ENCODE results near the gene CADM4. TPM values are rescaled to one million over a fixed set of nuclear protein-coding genes. Genes with fewer than 3 reads are reported as not detected.
"Not testable (repeated sequence)": the region's sequence is repeated elsewhere in the genome, so short reads cannot be mapped to it uniquely, and the experiment has no call there.

CADM4 gene
- total RNA-seq, 1 donor from 2014 or later, result 0.39 TPM

DNA sequence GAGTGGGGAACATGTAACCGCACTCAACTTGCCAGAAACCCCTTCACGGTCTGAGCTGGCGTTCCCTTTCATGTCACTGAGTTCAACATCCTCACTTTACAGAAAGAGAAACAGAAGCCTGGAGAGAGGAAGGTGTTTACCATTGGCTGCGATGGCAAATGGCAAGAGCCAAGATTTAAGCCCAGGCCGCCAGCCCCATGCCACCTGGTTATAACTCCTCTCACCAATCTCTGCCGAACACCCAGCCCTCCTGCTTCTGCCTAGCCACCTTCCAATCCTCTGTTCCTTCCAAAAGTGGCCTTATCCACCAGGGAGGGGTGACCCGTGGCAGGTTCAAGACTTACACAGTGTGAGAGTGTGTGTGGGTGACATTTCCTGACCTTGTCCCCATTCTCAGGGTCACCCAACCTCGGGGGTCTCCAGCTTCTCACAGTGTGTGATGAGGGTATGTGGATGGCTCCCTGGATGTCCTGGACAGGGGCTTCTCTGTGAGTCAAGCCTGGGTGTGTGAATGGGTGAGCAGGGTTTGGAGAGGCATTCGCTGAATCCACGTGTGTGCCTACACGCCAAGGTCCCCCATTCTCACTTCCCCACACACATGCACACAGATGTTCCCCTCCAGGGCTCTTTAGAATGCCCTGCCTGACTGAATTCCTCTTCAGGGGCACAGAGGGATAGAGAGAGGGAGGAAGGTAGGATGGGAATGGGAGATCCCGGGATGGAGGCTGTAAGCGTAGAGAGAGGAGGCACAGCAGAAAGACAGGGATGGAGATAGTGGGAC lies 1.2 kb downstream of the CADM4 start:
- no peaks in the 10 kb centered on the region for H3K9me3 Mint-ChIP-seq
- no peaks in the 10 kb centered on the region for H3K36me3 Mint-ChIP-seq (ENCODE audit: low read depth)
- no peak for DNase-seq (ENCODE audit: low spot score)
- intact Hi-C loops (cut with micrococcal nuclease), result no loop called here
- peaks cover 8% of the 10 kb centered on the region for H3K4me1 Mint-ChIP-seq (ENCODE audit: low read depth)
- H3K27me3 Mint-ChIP-seq (ENCODE audit: low read depth), result peaks cover 45% of the 10 kb centered on the region
- H3K27ac Mint-ChIP-seq, result no peak overlapping the region
- H3K4me3 Mint-ChIP-seq (ENCODE audit: low read depth), result peak overlapping the region; percentile 79

DNA sequence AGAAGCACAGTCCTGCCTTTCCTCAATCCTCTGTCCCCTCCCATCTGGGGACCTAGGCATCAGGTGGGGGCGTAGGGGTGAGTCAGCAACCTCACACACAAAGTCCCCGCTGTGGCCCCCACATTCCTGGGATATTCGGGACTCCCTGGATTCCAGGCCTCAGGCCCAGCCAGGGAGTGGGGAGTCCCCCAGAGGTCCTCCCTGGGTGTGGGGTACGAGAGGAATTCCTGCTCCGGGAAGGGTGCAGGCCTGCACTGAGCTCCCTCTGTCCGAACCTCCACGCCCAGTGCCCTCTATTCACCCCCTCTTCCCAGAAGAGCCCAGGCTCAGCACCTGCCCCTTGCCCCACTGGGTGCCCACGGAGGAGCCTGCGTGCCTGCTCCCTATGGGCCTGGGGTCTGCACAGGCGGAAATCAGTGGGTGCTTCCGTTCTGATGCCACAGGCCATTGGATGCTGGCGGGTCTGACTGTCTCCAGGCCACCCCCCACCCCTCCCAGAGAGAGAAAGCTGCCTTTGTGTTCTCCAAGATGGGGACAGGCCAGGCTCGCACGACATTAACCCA lies 3.4 kb downstream of the CADM4 start:
- Mint-ChIP-seq H3K4me3 (ENCODE audit: low read depth) (no peak overlapping the region), H3K9me3 (no peaks in the 10 kb centered on the region), H3K36me3 (ENCODE audit: low read depth) (no peaks in the 10 kb centered on the region), H3K27ac (no peak overlapping the region), H3K4me1 (ENCODE audit: low read depth) (peaks cover 8% of the 10 kb centered on the region), H3K27me3 (ENCODE audit: low read depth) (peaks cover 43% of the 10 kb centered on the region)
- intact Hi-C loops (cut with micrococcal nuclease), result no loop called here
- DNase-seq (ENCODE audit: low spot score), result no peak

DNA sequence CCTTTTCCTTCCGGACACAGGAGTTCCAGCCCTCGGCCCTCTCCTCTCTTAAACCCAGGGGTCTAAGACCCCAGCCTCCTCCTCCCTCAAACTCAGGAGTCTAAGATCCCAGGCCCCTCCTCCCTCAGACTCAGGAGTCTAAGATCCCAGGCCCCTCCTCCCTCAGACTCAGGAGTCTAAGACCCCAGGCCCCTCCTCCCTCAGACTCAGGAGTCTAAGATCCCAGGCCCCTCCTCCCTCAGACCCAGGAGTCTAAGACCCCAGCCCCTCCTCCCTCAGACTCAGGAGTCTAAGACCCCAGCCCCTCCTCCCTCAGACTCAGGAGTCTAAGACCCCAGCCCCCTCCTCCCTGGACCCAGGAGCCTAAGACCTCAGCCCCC lies 4.1 kb downstream of the CADM4 start:
- H3K9me3 Mint-ChIP-seq; intact Hi-C loops (cut with micrococcal nuclease); DNase-seq (ENCODE audit: low spot score); H3K4me3 Mint-ChIP-seq (ENCODE audit: low read depth); H3K27ac Mint-ChIP-seq; H3K4me1 Mint-ChIP-seq (ENCODE audit: low read depth); H3K36me3 Mint-ChIP-seq (ENCODE audit: low read depth): not testable (repeated sequence)
- peaks cover 39% of the 10 kb centered on the region for H3K27me3 Mint-ChIP-seq (ENCODE audit: low read depth)

DNA sequence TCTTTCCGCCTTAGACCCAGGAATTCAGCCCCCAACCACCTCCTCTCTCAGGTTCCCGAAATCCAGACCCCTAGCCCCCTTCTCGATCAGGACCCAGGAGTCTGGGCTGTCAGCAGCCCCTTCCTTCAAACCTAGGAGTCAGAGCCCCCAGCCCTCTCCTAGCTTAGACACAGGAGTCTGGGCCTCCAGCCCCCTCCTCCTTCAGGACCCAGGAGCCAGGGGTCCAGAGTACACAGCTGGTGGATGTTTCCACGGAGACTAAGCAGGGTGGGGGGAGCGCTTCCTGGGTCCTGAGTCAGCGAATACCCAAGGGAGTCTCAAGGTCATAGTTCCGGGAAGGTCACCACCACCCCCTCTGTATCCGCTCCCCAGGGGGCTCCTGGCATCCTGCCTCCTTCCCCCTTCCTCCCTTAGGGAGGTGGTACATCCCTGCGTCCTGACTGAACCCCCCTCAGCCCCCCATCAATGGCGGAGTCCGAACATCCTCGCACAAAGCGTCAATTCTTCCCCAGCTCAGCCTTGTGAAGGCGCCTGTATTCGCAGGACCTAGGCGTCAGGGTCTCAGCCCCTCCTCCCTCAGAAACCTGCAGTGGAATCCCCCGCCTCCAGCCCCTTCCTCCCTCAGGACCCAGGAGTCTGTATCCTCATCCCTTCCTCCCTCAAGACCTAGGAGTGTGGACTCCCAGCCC lies 4.6 kb downstream of the CADM4 start:
- peaks cover 6% of the 10 kb centered on the region for H3K4me1 Mint-ChIP-seq (ENCODE audit: low read depth)
- intact Hi-C loops (cut with micrococcal nuclease), result no loop called here

DNA sequence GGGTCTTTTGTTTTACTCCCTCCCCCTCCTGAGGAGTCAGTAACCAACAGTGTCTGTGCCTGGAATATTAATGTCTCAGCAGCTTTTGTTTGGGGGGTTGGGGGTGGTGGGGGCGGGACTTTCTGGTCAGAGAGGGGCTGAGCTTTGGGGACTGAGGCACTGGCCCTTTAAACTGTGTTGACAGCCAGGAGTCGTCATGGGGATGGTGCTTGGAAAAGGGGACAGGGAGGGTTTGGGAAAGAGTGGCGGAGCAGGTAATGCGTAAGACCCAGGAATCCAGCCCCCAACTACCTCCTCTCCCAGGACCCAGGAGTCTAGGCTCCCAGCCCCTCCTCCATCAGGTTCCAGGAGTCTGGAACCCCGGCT lies 5.2 kb downstream of the CADM4 start:
- no peak overlapping the region for H3K27ac Mint-ChIP-seq
- peaks cover 34% of the 10 kb centered on the region for H3K27me3 Mint-ChIP-seq (ENCODE audit: low read depth)
- DNase-seq (ENCODE audit: low spot score), result no peak
- no peaks in the 10 kb centered on the region for H3K9me3 Mint-ChIP-seq
- intact Hi-C loops (cut with micrococcal nuclease), result no loop called here
- no peaks in the 10 kb centered on the region for H3K36me3 Mint-ChIP-seq (ENCODE audit: low read depth)
- peaks cover 4% of the 10 kb centered on the region for H3K4me1 Mint-ChIP-seq (ENCODE audit: low read depth)
- H3K4me3 Mint-ChIP-seq (ENCODE audit: low read depth), result no peak overlapping the region

More for the DNA sequence above, 4.6 kb downstream of the CADM4 start:
- Mint-ChIP-seq H3K36me3 (ENCODE audit: low read depth) (no peaks in the 10 kb centered on the region), H3K27me3 (ENCODE audit: low read depth) (peaks cover 35% of the 10 kb centered on the region), H3K9me3 (no peaks in the 10 kb centered on the region), H3K4me3 (ENCODE audit: low read depth) (no peak overlapping the region), H3K27ac (no peak overlapping the region)
- DNase-seq (ENCODE audit: low spot score), result no peak

DNA sequence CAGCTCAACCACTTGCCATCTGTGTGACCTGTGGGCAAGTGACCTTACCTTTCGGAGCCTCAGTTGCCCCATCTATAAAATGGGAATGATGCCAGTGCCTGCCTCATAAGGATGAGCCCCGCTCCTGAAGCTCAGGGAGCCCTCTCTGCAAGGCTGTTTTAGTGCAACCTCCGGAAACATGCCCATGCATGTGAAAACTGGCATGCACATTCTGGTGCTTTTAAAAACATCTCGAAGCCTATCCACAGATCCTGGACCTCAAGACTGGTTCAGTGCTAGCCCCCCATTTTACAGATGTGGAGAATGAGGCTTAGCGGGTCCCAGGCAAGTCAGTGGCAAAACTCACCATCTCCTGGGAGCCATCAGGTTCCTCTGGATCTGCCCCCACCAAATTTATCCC lies 5.6 kb downstream of the CADM4 start:
- H3K27ac Mint-ChIP-seq, result no peak overlapping the region
- no peaks in the 10 kb centered on the region for H3K36me3 Mint-ChIP-seq (ENCODE audit: low read depth)
- H3K9me3 Mint-ChIP-seq, result no peaks in the 10 kb centered on the region
- H3K27me3 Mint-ChIP-seq (ENCODE audit: low read depth), result peaks cover 32% of the 10 kb centered on the region
- H3K4me3 Mint-ChIP-seq (ENCODE audit: low read depth), result no peak overlapping the region
- peaks cover 3% of the 10 kb centered on the region for H3K4me1 Mint-ChIP-seq (ENCODE audit: low read depth)
- no peak for DNase-seq (ENCODE audit: low spot score)
- intact Hi-C loops (cut with micrococcal nuclease), result no loop called here

DNA sequence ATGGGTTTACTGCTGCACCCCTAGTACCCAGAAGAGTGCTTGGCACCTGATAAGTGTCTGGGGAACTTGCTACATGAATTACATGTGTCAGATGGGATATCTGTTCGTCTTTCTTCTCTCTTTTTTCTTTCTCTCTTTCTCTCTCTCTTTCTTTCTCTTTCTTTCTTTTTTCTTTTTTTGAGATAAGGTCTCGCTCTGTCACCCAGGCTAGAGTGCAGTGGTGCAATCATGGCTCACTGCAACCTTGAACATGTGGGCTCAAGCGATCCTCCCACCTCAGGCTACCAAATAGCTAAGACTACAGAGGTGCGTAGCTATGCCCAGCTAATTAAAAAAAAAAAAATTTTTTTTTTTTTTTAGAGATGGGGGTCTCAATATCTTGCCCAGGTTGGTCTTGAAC lies 6.1 kb downstream of the CADM4 start:
- Mint-ChIP-seq H3K9me3 (no peaks in the 10 kb centered on the region), H3K4me1 (ENCODE audit: low read depth) (no peaks in the 10 kb centered on the region), H3K27me3 (ENCODE audit: low read depth) (peaks cover 27% of the 10 kb centered on the region), H3K36me3 (ENCODE audit: low read depth) (no peaks in the 10 kb centered on the region), H3K27ac (no peak overlapping the region), H3K4me3 (ENCODE audit: low read depth) (no peak overlapping the region)
- no peak for DNase-seq (ENCODE audit: low spot score)
- intact Hi-C loops (cut with micrococcal nuclease), result no loop called here

DNA sequence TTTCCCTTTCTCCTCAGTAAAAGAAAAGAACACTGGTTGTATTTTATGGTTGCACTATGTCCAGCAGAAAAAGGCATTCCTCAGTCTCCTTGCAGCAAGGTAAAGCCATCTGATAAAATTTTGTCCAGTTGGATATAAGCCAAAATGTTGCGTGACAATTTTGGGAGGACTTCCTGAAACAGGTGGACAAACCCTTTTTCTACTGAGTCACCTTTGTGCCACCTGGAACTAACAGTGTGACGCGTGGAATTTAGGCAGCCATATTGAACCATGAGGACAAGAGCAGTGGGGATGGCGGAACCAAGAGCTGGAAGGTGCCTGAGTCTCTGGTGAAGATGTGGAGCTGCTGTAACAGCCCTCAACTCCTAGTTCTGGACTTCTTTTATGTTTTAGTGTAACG lies 8.2 kb downstream of the CADM4 start:
- Mint-ChIP-seq H3K27me3 (ENCODE audit: low read depth) (peaks cover 17% of the 10 kb centered on the region), H3K36me3 (ENCODE audit: low read depth) (no peaks in the 10 kb centered on the region), H3K9me3 (no peaks in the 10 kb centered on the region), H3K4me3 (ENCODE audit: low read depth) (no peak overlapping the region), H3K27ac (no peak overlapping the region), H3K4me1 (ENCODE audit: low read depth) (peaks cover 1% of the 10 kb centered on the region)
- DNase-seq (ENCODE audit: low spot score), result no peak
- intact Hi-C loops (cut with micrococcal nuclease), result no loop called here

DNA sequence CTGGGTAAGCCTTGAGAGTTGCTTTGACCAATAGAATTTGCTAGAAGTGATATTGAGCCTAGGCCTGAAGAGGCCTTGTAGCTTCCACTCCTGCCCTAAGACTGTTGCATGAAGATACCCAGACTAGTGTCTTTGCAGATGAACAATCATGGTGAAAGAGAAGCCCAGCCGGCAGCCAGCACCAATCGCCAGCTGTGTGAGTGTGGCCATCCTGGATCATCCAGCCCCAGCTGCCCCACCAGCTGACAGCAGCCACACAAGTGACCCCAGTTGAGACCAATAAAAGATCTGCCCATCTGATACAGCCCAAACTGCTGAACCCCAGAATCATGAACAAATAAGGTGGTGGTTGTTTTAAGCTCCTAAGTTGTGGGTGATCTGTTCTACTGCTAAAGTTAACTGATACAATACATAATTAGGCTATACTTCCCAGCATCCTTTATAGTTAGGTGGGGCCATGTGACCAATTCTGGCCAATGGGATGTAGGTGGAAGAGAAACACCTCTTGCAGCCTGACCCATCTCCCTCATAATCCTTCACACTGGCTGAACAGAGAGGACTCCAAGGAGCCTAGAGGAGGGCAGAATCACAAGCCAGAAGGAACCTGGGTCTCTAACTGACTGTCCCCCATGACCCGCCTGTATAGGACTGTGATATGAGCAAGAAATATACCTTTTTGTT lies 10.9 kb downstream of the CADM4 start:
- Mint-ChIP-seq H3K36me3 (ENCODE audit: low read depth) (no peaks in the 10 kb centered on the region), H3K27ac (no peak overlapping the region), H3K27me3 (ENCODE audit: low read depth) (peaks cover 14% of the 10 kb centered on the region), H3K9me3 (no peaks in the 10 kb centered on the region), H3K4me1 (ENCODE audit: low read depth) (peaks cover 10% of the 10 kb centered on the region), H3K4me3 (ENCODE audit: low read depth) (no peak overlapping the region)
- intact Hi-C loops (cut with micrococcal nuclease), result no loop called here
- no peak for DNase-seq (ENCODE audit: low spot score)

DNA sequence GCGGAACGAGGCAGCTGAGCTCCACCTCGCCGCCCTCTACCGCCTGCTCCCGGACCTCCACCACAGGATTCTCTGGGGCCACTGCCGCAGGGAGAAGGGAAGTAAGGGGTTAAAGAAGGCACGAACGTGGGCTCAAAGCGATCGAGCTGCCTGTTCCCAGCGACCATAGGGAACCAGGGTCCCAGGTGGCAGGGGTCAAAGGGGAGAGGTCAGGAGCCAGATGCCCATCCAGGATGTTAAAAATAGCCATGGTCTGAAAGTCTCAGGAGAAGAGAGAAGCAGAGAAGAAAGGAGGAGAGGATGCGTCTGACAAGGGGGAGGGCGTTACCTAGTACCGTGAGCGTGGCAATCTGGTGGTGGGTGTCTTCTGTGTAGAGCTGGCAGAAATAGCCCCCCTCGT lies 12.8 kb downstream of the CADM4 start:
- Mint-ChIP-seq H3K9me3 (no peaks in the 10 kb centered on the region), H3K4me3 (ENCODE audit: low read depth) (no peak overlapping the region), H3K4me1 (ENCODE audit: low read depth) (peaks cover 10% of the 10 kb centered on the region), H3K27me3 (ENCODE audit: low read depth) (peaks cover 5% of the 10 kb centered on the region), H3K27ac (no peak overlapping the region), H3K36me3 (ENCODE audit: low read depth) (no peaks in the 10 kb centered on the region)
- no peak for DNase-seq (ENCODE audit: low spot score)
- intact Hi-C loops (cut with micrococcal nuclease), result no loop called here

DNA sequence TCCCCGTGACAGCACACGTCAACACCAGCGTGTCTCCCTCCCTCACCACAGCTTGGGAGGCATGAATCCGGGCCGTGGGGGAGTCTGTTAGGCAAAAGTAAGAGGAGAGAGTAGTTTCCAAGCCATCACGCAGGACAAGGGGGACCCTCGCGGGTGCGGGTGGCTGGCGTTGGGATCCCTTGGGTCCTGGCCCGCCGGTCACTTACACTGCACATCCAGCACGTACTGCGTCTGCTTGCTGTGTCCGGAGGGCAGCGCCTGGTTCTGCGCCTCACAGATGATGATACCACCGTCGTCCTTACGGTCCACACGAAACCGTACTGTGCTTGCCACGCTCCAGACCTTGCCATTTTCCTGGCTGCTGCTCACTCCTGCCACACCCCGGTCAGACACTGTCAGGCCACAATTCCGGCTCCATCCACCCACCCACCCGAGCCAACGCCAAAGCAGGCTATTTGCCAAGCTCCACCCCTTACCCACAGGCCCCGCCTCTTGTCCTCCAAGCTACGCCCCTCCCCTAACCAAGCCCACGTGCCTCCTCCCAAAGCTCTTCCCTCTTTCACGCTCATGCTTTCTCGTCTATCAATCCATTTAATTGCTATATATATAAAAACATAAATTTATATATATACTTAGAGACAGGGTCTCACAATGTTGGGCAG lies 13.6 kb downstream of the CADM4 start:
- peaks cover 11% of the 10 kb centered on the region for H3K4me1 Mint-ChIP-seq (ENCODE audit: low read depth)
- peaks cover 5% of the 10 kb centered on the region for H3K27me3 Mint-ChIP-seq (ENCODE audit: low read depth)
- H3K27ac Mint-ChIP-seq, result no peak overlapping the region
- DNase-seq (ENCODE audit: low spot score), result no peak
- no peaks in the 10 kb centered on the region for H3K36me3 Mint-ChIP-seq (ENCODE audit: low read depth)
- H3K9me3 Mint-ChIP-seq, result no peaks in the 10 kb centered on the region
- intact Hi-C loops (cut with micrococcal nuclease), result no loop called here
- H3K4me3 Mint-ChIP-seq (ENCODE audit: low read depth), result no peak overlapping the region

DNA sequence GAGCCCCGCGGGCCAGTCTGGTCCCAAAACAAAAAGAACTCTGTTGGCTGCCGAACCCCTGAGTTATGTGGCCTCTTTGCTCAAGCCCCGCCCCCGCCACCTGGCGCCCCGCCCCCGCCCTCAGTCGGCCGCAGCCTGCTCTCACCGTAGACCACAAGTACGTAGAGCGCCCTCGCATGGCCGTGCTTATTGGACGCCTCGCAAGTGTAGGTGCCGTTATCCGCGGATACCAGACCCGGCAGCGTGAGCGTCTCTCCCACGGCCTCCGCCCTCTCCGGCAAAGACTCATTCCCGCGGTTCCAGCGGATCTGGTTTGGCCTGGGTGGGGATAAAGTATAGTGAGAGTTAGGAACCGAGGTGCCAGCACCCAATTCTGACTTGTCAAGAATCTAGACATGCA lies 14.7 kb downstream of the CADM4 start:
- no peaks in the 10 kb centered on the region for H3K36me3 Mint-ChIP-seq (ENCODE audit: low read depth)
- no peaks in the 10 kb centered on the region for H3K9me3 Mint-ChIP-seq
- H3K4me1 Mint-ChIP-seq (ENCODE audit: low read depth), result peaks cover 22% of the 10 kb centered on the region
- H3K27me3 Mint-ChIP-seq (ENCODE audit: low read depth), result peaks cover 5% of the 10 kb centered on the region
- no peak overlapping the region for H3K27ac Mint-ChIP-seq
- DNase-seq (ENCODE audit: low spot score), result peak; percentile 78
- intact Hi-C loops (cut with micrococcal nuclease), result no loop called here
- H3K4me3 Mint-ChIP-seq (ENCODE audit: low read depth), result no peak overlapping the region
